ENCODE data around the gene PRXL2B.
"Not testable (repeated sequence)": the region's sequence is repeated elsewhere in the genome, so short reads cannot be mapped to it uniquely, and the experiment has no call there.

PRXL2B gene

GRCh38 chr1:2546515-2547209 is 39.9 kb upstream of the PRXL2B start:
- Mint-ChIP-seq H3K4me1 (peaks cover 14% of the 10 kb centered on the region), H3K27ac (peak overlapping the region; percentile 93), H3K27me3 (no peaks in the 10 kb centered on the region), H3K36me3 (no peaks in the 10 kb centered on the region), H3K4me3 (peak overlapping the region; percentile 90), H3K9me3 (no peaks in the 10 kb centered on the region)
- ATAC-seq (ENCODE audit: low read depth) (peak; percentile 31), DNase-seq (ENCODE audit: low spot score in 2 of 2) (peak; percentile 67 to 69)

- Mint-ChIP-seq H3K9me3 (no peaks in the 10 kb centered on the region), H3K4me1 (peaks cover 14% of the 10 kb centered on the region), H3K36me3 (no peaks in the 10 kb centered on the region)
Measured at GRCh38 chr1:2547210-2548067, 39.1 kb upstream of the PRXL2B start.

GRCh38 chr1:2548068-2548589 is 38.4 kb upstream of the PRXL2B start:
- Mint-ChIP-seq H3K4me3 (peak overlapping the region; percentile 90), H3K27ac (peak overlapping the region; percentile 93), H3K27me3 (no peaks in the 10 kb centered on the region), H3K9me3 (no peaks in the 10 kb centered on the region), H3K36me3 (no peaks in the 10 kb centered on the region), H3K4me1 (peaks cover 14% of the 10 kb centered on the region)
- ATAC-seq (ENCODE audit: low read depth): peak; percentile 28
- peak; percentile 84 for DNase-seq (ENCODE audit: low spot score in 2 of 2)

More at GRCh38 chr1:2547210-2548067, 39.1 kb upstream of the PRXL2B start:
- peak overlapping the region; percentile 90 for H3K4me3 Mint-ChIP-seq
- DNase-seq (ENCODE audit: low spot score in 2 of 2): peak in 1 of 2 donors; percentile 45
- peak overlapping the region; percentile 93 for H3K27ac Mint-ChIP-seq
- H3K27me3 Mint-ChIP-seq: no peaks in the 10 kb centered on the region
- peak; percentile 3 for ATAC-seq (ENCODE audit: low read depth)

GRCh38 chr1:2549367-2550029 is 37.1 kb upstream of the PRXL2B start:
- ATAC-seq (ENCODE audit: low read depth): peak; percentile 31
- H3K36me3 Mint-ChIP-seq; H3K9me3 Mint-ChIP-seq; DNase-seq (ENCODE audit: low spot score in 2 of 2); H3K27me3 Mint-ChIP-seq: not testable (repeated sequence)
- Mint-ChIP-seq H3K4me3 (peak overlapping the region; percentile 69), H3K27ac (peak overlapping the region; percentile 93), H3K4me1 (peaks cover 15% of the 10 kb centered on the region)

- not testable (repeated sequence) for ATAC-seq (ENCODE audit: low read depth); H3K9me3 Mint-ChIP-seq; H3K27me3 Mint-ChIP-seq; H3K4me3 Mint-ChIP-seq; DNase-seq (ENCODE audit: low spot score in 2 of 2); H3K36me3 Mint-ChIP-seq
- Mint-ChIP-seq H3K4me1 (peaks cover 20% of the 10 kb centered on the region), H3K27ac (peak overlapping the region; percentile 93)
Measured at GRCh38 chr1:2550309-2550861, 36.2 kb upstream of the PRXL2B start.

- not testable (repeated sequence) for DNase-seq (ENCODE audit: low spot score in 2 of 2); H3K36me3 Mint-ChIP-seq; H3K27me3 Mint-ChIP-seq; ATAC-seq (ENCODE audit: low read depth); H3K4me3 Mint-ChIP-seq; H3K9me3 Mint-ChIP-seq
- peak overlapping the region; percentile 93 for H3K27ac Mint-ChIP-seq
- H3K4me1 Mint-ChIP-seq: peaks cover 27% of the 10 kb centered on the region
Measured at GRCh38 chr1:2551544-2551943, 35.0 kb upstream of the PRXL2B start.

- Mint-ChIP-seq H3K36me3 (no peaks in the 10 kb centered on the region), H3K9me3 (no peaks in the 10 kb centered on the region), H3K4me3 (no peak overlapping the region), H3K27ac (peak overlapping the region; percentile 55), H3K27me3 (no peaks in the 10 kb centered on the region), H3K4me1 (peaks cover 24% of the 10 kb centered on the region)
- no peak for DNase-seq (ENCODE audit: low spot score in 2 of 2)
- no peak for ATAC-seq (ENCODE audit: low read depth)
Measured at GRCh38 chr1:2552189-2552588, 34.4 kb upstream of the PRXL2B start.

- H3K9me3 Mint-ChIP-seq; H3K36me3 Mint-ChIP-seq; H3K27me3 Mint-ChIP-seq; DNase-seq (ENCODE audit: low spot score in 2 of 2); H3K27ac Mint-ChIP-seq; ATAC-seq (ENCODE audit: low read depth); H3K4me3 Mint-ChIP-seq: not testable (repeated sequence)
- peaks cover 29% of the 10 kb centered on the region for H3K4me1 Mint-ChIP-seq
Measured at GRCh38 chr1:2553076-2553475, 33.5 kb upstream of the PRXL2B start.

GRCh38 chr1:2553871-2554620 is 32.5 kb upstream of the PRXL2B start:
- Mint-ChIP-seq H3K36me3 (peaks cover 4% of the 10 kb centered on the region), H3K4me1 (peaks cover 32% of the 10 kb centered on the region), H3K4me3 (peak overlapping the region; percentile 57), H3K9me3 (no peaks in the 10 kb centered on the region), H3K27me3 (no peaks in the 10 kb centered on the region), H3K27ac (peak overlapping the region; percentile 98)
- DNase-seq (ENCODE audit: low spot score in 2 of 2): no peak
- no peak for ATAC-seq (ENCODE audit: low read depth)

- DNase-seq (ENCODE audit: low spot score in 2 of 2) (peak in 1 of 2 donors; percentile 63), ATAC-seq (ENCODE audit: low read depth) (peak; percentile 28)
- H3K9me3 Mint-ChIP-seq: no peaks in the 10 kb centered on the region
- peaks cover 29% of the 10 kb centered on the region for H3K4me1 Mint-ChIP-seq
- H3K27me3 Mint-ChIP-seq: no peaks in the 10 kb centered on the region
- H3K27ac Mint-ChIP-seq: peak overlapping the region; percentile 98
- H3K4me3 Mint-ChIP-seq: peak overlapping the region; percentile 92
- peaks cover 4% of the 10 kb centered on the region for H3K36me3 Mint-ChIP-seq
Measured at GRCh38 chr1:2554621-2555387, 31.8 kb upstream of the PRXL2B start.

GRCh38 chr1:2555634-2556276 is 30.8 kb upstream of the PRXL2B start:
- peak overlapping the region; percentile 92 for H3K4me3 Mint-ChIP-seq
- no peaks in the 10 kb centered on the region for H3K9me3 Mint-ChIP-seq
- DNase-seq (ENCODE audit: low spot score in 2 of 2) (peak; percentile 68 to 73), ATAC-seq (ENCODE audit: low read depth) (peak; percentile 57)
- peaks cover 25% of the 10 kb centered on the region for H3K4me1 Mint-ChIP-seq
- peak overlapping the region; percentile 98 for H3K27ac Mint-ChIP-seq
- H3K27me3 Mint-ChIP-seq: no peaks in the 10 kb centered on the region
- peaks cover 4% of the 10 kb centered on the region for H3K36me3 Mint-ChIP-seq

- H3K4me1 Mint-ChIP-seq: peaks cover 25% of the 10 kb centered on the region
- peak within 1 kb of the TSS; percentile 98 for H3K27ac Mint-ChIP-seq
- H3K4me3 Mint-ChIP-seq: peak within 1 kb of the TSS; percentile 92
- no peaks in the 10 kb centered on the region for H3K27me3 Mint-ChIP-seq
- ATAC-seq (ENCODE audit: low read depth) (peak; percentile 68), DNase-seq (ENCODE audit: low spot score in 2 of 2) (peak; percentile 66 to 71)
- H3K36me3 Mint-ChIP-seq: peaks cover 6% of the 10 kb centered on the region
- no peaks in the 10 kb centered on the region for H3K9me3 Mint-ChIP-seq
Measured at GRCh38 chr1:2556277-2556677, 30.3 kb upstream of the PRXL2B start, which contains the start of gene TNFRSF14. Gene TNFRSF14, plus strand, starts transcription at chr1:2556371. Its CDS starts 294 bp downstream, at chr1:2556665.
